ENCODE results near the gene ASIC2. TPM values are rescaled to one million over a fixed set of nuclear protein-coding genes. Genes with fewer than 3 reads are reported as not detected.
A peak's percentile ranks its signal among the peaks of the same experiment; 100 is the strongest.
"Not testable (repeated sequence)": the region's sequence is repeated elsewhere in the genome, so short reads cannot be mapped to it uniquely, and the experiment has no call there.

ASIC2 gene
- total RNA-seq, 2 experiments from 2014 or later = not detected

DNA sequence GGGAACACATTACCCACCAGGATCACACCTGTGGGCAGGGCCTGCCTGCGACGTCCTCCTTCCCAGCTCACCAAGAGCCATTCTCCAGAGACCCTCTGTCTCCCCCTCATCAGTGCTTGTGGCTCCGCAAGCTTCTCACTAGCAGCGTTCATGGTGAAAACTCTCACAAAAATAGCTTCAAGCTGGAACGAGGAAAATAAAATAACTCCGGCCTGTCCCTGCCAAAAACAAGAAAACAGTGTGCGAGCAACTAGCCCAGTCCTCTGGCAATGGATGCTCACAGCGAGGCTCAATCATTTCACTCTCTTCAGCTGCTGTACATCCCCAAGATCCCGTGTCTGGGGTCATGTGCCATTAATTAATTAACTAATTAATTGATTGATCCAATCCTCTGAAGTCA, 283.5 kb downstream of the ASIC2 start:
- ATAC-seq (no peak), DNase-seq (no peak)
- ChIA-PET POLR2A (no interaction called here), CTCF (interaction anchor here (3.3 kb wide), 1 partner anchor 11 kb away, joined by 21 read pairs; no protein-coding TSS in a partner anchor)
- Mint-ChIP-seq H3K4me1 (ENCODE audit: low read depth) (no peaks in the 10 kb centered on the region), H3K27me3 (ENCODE audit: low read depth) (no peaks in the 10 kb centered on the region), H3K9me3 (ENCODE audit: insufficient read depth) (no peaks in the 10 kb centered on the region), H3K4me3 (no peak overlapping the region), H3K27ac (no peak overlapping the region), H3K36me3 (ENCODE audit: low read depth) (no peaks in the 10 kb centered on the region)

DNA sequence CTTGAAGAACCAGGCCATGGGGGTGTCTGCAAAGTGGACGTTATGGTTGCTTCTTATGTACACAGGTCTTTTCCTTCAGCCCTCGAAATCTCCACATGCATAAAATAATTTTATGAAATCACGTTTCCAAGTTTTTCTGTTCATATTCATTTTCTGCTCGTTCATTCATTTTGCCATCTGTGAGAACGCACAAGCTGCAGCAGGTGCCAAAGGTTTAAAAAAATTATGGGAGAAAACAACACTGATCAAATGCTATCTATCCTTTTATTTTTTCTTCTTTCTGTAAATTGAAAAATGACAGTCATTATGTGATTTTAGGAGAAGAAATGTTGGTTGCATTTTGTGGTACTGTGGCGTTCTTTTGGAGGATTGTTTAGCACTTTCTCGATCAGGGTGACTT, 285.9 kb downstream of the ASIC2 start:
- Mint-ChIP-seq H3K4me1 (ENCODE audit: low read depth) (no peaks in the 10 kb centered on the region), H3K9me3 (ENCODE audit: insufficient read depth) (no peaks in the 10 kb centered on the region), H3K27ac (no peak overlapping the region), H3K36me3 (ENCODE audit: low read depth) (no peaks in the 10 kb centered on the region), H3K4me3 (no peak overlapping the region), H3K27me3 (ENCODE audit: low read depth) (no peaks in the 10 kb centered on the region)
- ChIA-PET POLR2A (no interaction called here), CTCF (no interaction called here)
- ATAC-seq = no peak
- DNase-seq = no peak

DNA sequence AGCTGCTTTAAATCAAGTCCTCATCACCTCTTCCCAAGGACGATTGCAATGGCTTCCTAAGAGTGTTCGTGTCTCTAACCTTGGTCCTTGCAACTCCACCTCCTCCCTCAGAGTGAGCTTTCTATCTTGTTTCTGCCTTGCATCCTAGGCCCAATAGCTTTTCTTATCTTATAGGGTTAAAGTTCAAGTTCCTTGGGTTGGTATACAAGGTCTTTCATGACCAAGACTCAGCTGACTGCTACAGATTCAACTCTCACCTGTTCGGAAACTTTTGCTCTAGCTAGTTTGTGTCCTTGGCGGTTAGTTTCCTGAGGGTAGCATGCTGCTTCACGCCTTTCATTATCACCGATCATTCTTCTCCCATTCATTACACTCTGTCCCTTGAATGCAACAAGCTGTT, 290.8 kb downstream of the ASIC2 start:
- H3K27ac Mint-ChIP-seq = no peak overlapping the region
- no peak overlapping the region for H3K4me3 Mint-ChIP-seq
- ChIA-PET CTCF (no interaction called here), POLR2A (interaction anchor here (1.2 kb wide), 1 partner anchor 16 kb away, joined by 3 read pairs; no protein-coding TSS in a partner anchor)
- H3K36me3 Mint-ChIP-seq (ENCODE audit: low read depth) = no peaks in the 10 kb centered on the region
- H3K9me3 Mint-ChIP-seq (ENCODE audit: insufficient read depth) = no peaks in the 10 kb centered on the region
- H3K4me1 Mint-ChIP-seq (ENCODE audit: low read depth) = peaks cover 4% of the 10 kb centered on the region
- peaks cover 17% of the 10 kb centered on the region for H3K27me3 Mint-ChIP-seq (ENCODE audit: low read depth)
- DNase-seq (no peak), ATAC-seq (no peak)

DNA sequence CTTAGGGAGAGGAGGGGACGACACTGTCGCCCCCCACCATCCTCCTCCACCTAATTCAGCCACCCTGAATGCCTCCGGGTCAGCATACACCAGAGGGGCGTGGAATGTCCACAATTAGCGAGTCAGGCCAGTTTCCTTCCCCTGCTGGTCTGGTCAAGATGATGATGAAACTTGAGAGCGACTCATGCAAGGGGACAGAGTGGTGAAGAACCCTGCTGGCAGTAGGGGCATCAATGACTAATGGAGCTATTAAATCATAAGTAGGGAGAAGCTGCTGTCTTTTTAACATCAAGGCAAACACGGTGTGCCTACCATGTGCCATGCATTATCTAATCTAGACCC, 294.2 kb downstream of the ASIC2 start:
- no peak for DNase-seq
- Mint-ChIP-seq H3K36me3 (ENCODE audit: low read depth) (no peaks in the 10 kb centered on the region), H3K4me1 (ENCODE audit: low read depth) (peaks cover 4% of the 10 kb centered on the region), H3K9me3 (ENCODE audit: insufficient read depth) (no peaks in the 10 kb centered on the region), H3K27ac (no peak overlapping the region), H3K4me3 (no peak overlapping the region), H3K27me3 (ENCODE audit: low read depth) (peaks cover 17% of the 10 kb centered on the region)
- CTCF ChIA-PET = interaction anchor here (0.9 to 2.5 kb wide), 11 partner anchors 11 to 228 kb away, joined by 3 to 21 read pairs (median 5); no protein-coding TSS in a partner anchor
- ATAC-seq = no peak
- POLR2A ChIA-PET = no interaction called here

DNA sequence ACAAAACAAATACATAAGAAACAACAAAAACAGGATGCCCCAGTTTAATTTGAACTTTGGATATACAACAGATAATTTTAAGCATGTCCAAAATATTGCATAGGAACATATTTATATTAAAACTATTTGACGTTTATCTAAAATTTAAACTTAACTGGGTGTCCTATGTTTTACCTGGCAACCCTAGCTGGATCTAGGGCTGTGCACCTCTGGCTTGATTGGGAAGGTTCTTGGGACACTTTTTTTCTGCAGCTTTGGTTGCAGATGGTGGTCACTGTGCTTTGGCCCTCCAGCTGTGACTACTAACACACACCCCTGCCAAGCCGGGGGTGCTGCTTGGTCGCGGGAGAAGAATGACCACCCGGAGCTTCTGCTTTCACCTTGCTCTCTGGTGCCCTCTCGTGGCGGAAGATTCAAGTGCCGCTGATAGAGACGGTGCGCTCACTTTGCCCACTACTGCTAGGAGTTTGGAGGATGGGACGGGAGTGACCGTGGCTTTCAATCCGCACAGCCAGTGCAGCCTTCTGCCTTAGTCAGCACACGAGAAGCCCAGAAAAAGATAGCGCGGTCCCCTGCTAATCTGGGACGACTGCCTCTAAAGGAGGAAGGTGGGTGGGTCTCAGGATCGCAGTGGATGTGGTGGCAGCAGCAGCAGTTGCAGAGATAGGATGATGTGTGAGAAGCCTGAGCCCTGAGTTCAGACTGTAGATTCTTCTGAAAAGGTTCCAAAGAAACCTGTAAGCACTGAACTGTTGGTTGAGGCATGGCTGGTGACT, 294.8 kb downstream of the ASIC2 start:
- POLR2A ChIA-PET = no interaction called here
- Mint-ChIP-seq H3K36me3 (ENCODE audit: low read depth) (no peaks in the 10 kb centered on the region), H3K4me3 (no peak overlapping the region), H3K27ac (no peak overlapping the region), H3K27me3 (ENCODE audit: low read depth) (peaks cover 17% of the 10 kb centered on the region), H3K4me1 (ENCODE audit: low read depth) (peaks cover 4% of the 10 kb centered on the region), H3K9me3 (ENCODE audit: insufficient read depth) (no peaks in the 10 kb centered on the region)
- ATAC-seq (peak; percentile 81), DNase-seq (peak; percentile 81)
- CTCF ChIA-PET = interaction anchor here (0.6 to 2.5 kb wide), 16 partner anchors 12 to 228 kb away, joined by 3 to 21 read pairs (median 4); no protein-coding TSS in a partner anchor

DNA sequence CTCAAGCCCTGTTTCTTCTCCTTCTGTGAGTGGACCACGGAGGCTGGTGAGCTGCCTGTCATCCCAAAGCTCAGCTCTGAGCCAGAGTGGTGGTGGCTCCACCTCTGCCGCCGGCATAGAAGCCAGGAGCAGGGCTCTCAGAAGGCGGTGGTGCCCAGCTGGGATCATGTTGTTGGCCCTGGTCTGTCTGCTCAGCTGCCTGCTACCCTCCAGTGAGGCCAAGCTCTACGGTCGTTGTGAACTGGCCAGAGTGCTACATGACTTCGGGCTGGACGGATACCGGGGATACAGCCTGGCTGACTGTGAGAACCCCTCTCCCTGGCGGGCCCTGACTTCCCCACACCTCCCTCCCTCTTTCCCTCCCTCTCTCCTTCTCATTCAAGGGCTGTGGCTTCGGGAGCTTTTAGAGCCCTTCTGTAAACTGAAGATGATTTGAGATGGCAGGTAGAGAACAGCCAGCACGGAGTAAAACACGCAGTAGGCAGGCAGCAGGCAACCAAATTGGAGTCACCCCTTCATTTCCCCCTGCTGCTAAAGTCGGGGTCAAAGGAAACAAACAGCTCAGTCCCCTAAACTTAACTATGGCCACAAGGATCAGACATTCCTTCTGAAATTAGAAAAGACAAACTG, 297.6 kb downstream of the ASIC2 start:
- Mint-ChIP-seq H3K36me3 (ENCODE audit: low read depth) (no peaks in the 10 kb centered on the region), H3K27me3 (ENCODE audit: low read depth) (peaks cover 14% of the 10 kb centered on the region), H3K4me3 (no peak overlapping the region), H3K4me1 (ENCODE audit: low read depth) (peaks cover 4% of the 10 kb centered on the region), H3K9me3 (ENCODE audit: insufficient read depth) (no peaks in the 10 kb centered on the region), H3K27ac (no peak overlapping the region)
- POLR2A ChIA-PET = interaction anchor here (0.6 kb wide), 1 partner anchor 36 kb away, joined by 4 read pairs; no protein-coding TSS in a partner anchor
- no peak for ATAC-seq
- CTCF ChIA-PET = interaction anchor here (0.7 kb wide), 1 partner anchor 377 kb away, joined by 3 read pairs; no protein-coding TSS in a partner anchor
- DNase-seq = no peak

DNA sequence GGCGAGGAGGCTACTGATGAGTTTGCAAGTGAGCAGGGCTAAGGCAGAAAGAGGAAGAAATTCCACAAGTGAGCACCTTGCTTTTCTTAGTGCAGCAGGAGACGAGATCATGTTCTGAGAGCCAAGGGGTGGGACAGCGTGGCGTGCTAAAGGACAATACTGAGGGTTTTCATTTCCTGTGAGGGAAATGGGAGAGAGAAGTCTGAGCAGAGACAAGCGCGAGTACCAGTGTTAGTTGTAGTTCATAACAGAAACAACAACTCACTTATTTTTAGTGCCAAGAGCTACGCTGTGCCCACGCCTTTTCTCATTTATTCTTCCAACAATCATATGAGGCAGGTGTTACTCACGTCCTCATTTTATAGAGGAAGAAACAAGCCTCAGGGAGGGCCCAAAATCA, 299.1 kb downstream of the ASIC2 start:
- H3K9me3 Mint-ChIP-seq (ENCODE audit: insufficient read depth) = no peaks in the 10 kb centered on the region
- CTCF ChIA-PET = no interaction called here

DNA sequence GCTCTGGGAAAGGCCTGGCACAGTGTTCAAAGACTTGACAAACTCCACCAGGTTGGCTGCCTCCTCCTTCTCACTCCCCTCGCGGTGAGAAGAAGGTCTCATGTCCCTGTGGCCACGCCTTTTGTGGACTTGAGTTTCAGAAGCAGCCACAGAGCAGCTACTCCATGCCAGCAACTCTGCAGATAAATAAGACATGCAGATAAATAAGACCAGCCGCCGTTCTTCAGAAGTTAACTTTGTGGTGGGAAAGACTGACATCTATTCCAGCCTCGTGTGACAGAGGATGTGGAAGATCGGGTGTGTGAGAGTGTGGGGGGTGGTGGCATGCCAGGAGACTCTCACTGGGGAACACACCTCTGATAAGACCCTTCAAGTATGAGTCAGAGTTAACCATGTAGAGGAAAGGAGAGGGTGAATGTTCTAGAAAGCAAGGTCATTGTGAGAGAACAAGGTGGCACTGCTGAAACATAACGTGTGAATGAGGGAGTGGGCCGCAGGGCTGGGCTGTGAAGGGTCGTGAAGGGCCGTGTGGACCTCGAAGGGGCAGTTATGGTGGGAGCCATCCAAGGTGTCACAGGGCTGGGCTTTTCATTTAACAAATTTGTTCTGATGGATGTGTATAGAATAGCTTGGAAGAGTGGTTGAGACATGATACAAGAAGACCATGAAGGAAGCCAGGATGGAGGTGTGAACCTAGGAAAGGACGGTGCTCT, 300.6 kb downstream of the ASIC2 start:
- H3K4me3 Mint-ChIP-seq = no peak overlapping the region
- POLR2A ChIA-PET = no interaction called here
- peaks cover 2% of the 10 kb centered on the region for H3K27me3 Mint-ChIP-seq (ENCODE audit: low read depth)
- H3K9me3 Mint-ChIP-seq (ENCODE audit: insufficient read depth) = peaks cover 5% of the 10 kb centered on the region
- no peaks in the 10 kb centered on the region for H3K4me1 Mint-ChIP-seq (ENCODE audit: low read depth)
- H3K36me3 Mint-ChIP-seq (ENCODE audit: low read depth) = no peaks in the 10 kb centered on the region
- no peak for ATAC-seq
- no peak for DNase-seq
- H3K27ac Mint-ChIP-seq = no peak overlapping the region
- CTCF ChIA-PET = no interaction called here

More for the DNA sequence above, 299.1 kb downstream of the ASIC2 start:
- Mint-ChIP-seq H3K36me3 (ENCODE audit: low read depth) (no peaks in the 10 kb centered on the region), H3K27me3 (ENCODE audit: low read depth) (peaks cover 9% of the 10 kb centered on the region), H3K4me3 (no peak overlapping the region), H3K27ac (no peak overlapping the region), H3K4me1 (ENCODE audit: low read depth) (peaks cover 4% of the 10 kb centered on the region)
- POLR2A ChIA-PET = no interaction called here
- no peak for ATAC-seq
- no peak for DNase-seq

DNA sequence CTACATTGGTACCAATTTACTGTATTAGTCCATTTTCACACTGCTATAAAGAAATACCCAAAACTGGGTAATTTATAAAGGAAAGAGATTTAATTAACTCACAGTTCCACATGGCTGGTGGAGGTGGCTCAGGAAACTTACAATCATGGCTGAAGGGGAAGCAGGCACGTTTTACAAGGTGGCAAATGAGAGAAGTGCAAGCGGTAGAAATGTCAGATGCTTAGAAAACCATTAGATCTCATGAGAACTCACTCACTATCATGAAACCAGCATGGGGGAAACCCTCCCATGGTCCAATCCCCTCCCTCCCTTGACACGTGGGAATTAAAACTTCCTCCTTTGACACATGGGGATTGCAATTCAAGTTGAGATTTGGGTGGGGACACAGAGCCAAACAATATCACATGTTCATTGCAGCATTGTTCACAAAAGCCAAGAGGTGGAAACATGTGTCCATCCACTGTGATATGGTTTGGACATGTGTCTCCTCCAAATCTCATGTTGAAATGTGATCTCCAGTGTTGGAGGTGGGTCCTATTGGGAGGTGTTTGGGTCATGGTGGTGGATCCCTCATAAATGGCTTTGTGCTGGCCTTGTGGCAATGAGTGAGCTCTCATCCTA, 304.5 kb downstream of the ASIC2 start:
- Mint-ChIP-seq H3K27ac (no peak overlapping the region), H3K4me1 (ENCODE audit: low read depth) (no peaks in the 10 kb centered on the region), H3K4me3 (no peak overlapping the region), H3K9me3 (ENCODE audit: insufficient read depth) (peaks cover 5% of the 10 kb centered on the region), H3K27me3 (ENCODE audit: low read depth) (peaks cover 3% of the 10 kb centered on the region), H3K36me3 (ENCODE audit: low read depth) (no peaks in the 10 kb centered on the region)
- ChIA-PET POLR2A (no interaction called here), CTCF (no interaction called here)
- ATAC-seq = no peak
- no peak for DNase-seq

DNA sequence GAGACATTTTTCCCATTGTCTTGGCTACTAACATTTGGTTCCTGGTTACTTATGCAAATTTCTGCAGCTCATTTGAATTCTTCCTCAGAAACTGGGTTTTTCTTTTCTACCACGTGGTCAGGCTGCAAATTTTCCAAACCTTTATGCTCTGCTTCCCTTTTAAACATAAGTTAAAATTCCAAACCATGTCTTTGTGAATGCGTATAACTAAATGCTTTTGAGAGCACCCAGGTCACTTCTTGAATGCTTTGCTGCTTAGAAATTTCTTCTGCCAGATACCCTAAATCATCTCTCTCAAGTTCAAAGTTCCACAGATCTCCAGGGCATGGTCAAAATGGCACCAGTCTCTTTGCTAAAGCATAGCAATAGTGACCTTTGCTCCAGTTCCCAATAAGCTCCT, 305.2 kb downstream of the ASIC2 start:
- H3K4me3 Mint-ChIP-seq; H3K4me1 Mint-ChIP-seq (ENCODE audit: low read depth); POLR2A ChIA-PET; H3K27ac Mint-ChIP-seq; H3K27me3 Mint-ChIP-seq (ENCODE audit: low read depth); ATAC-seq; H3K9me3 Mint-ChIP-seq (ENCODE audit: insufficient read depth); CTCF ChIA-PET; H3K36me3 Mint-ChIP-seq (ENCODE audit: low read depth); DNase-seq: not testable (repeated sequence)

DNA sequence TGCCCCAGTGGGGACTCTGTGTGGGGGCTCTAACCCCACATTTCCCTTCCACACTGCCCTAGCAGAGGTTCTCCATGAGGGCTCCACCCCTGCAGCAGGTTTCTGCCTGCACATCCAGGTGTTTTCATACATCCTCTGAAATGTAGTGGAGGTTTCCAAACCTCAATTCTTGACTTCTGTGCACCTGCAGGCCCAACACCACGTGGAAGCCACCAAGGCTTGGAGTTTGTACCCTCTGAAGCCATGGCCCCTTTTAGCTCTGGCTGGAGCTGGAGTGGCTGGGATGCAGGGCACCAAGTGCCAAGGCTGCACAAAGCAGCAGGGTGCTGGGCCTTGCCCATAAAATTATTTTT, 305.7 kb downstream of the ASIC2 start:
- ATAC-seq; CTCF ChIA-PET; H3K27ac Mint-ChIP-seq; H3K27me3 Mint-ChIP-seq (ENCODE audit: low read depth); POLR2A ChIA-PET; H3K9me3 Mint-ChIP-seq (ENCODE audit: insufficient read depth); H3K4me3 Mint-ChIP-seq; H3K4me1 Mint-ChIP-seq (ENCODE audit: low read depth); H3K36me3 Mint-ChIP-seq (ENCODE audit: low read depth); DNase-seq: not testable (repeated sequence)

Data from activated CD8-positive, alpha-beta T cell treated with anti-CD3 and anti-CD28 coated beads, Interleukin-2, amount 10 ng/mL, durations not matched to agents 7 days and 5 days (primary cell).